OCI-M2 (cell line): ENCODE data around the gene ESYT2.

Experiments used
- DNase-seq: peaks from one replicate; lab custom pipeline; 2025; ENCODE audit not compliant: unreplicated experiment; lab: John Stamatoyannopoulos, UW

The ESYT2 gene

DNA sequence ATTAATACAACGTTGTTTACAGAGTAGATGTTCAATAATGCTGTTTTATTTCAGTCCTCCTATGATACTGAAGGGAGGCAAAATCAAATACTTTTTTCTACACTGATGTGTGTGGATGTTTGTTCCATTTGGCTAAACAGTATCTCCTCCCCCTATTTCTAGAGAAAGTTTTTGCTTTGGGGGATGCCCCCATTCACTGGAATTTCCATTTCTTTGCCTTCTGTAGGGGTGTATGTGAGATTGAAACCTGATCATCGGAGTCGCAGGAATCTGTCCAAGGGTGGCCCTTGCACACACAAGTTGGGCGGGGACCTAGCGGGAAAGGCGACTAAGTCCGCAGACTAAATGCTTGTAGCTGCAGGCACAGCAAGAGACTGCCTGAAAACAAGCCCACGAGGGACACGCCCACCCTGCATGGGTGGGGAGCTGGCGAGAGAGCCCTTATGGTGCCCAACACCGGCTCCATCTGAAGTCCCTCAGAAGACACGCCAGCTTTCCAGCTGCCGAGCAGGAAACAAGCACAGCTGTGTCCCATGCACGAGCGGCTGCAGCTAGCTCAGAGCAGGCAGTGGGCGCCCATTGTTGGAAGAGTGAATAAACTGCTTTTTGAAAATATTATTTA, 58.0 kb downstream of the ESYT2 start:
- DNase-seq: no peak

- DNase-seq: no peak
Measured at GRCh38 chr7:158767707-158768106, 61.6 kb downstream of the ESYT2 start.

DNA sequence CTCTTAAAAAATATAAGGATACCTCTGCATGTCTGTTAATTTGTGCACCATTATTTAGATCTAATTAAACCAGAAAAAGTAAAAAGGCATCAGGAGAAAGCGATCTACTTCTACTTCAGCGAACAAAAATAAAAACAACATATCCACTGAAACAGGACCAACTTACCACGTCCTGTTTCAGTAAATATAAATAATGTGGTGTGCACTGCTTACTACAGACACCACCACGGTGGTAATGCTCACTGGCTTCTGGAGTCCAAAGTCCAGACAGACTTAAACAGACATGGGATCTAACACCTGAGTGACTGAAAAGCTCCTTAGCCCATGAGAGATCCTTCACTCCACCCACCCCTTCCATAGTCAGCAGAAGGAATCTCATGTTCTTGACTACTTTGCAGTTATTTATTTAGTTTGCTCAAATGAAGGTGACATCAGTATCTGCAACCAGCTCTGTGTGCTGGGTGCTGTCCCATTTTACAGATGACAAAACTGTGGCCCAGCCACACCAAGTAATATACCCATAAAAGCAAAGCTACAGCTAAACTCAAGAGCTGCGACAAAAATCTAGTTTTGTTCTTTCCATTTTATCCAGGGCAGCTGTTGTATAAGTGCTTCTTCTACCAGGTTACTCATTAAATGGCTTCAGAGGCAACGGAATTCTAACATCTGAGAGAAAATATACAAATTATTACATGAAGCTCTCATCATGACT, 62.6 kb downstream of the ESYT2 start:
- DNase-seq: no peak

DNA sequence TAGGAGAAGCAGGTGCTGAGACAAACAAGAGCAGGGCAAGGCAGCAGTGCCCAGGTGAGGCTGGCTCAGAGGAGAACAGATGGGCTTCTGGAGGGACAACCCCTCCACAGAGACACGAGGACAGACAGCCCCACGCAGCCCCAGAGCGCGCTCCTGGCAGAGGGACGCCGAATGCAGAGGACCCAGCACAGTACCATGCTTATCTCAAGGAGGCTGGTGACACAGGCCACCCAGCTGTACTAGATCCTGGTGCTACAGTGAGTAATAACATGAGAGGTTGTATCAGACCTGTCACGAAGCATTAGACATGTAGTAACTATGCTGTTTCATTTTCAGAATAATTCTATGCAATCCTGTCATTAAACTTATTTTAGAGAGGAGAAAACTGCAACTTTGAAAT, 64.3 kb downstream of the ESYT2 start:
- no peak for DNase-seq

DNA sequence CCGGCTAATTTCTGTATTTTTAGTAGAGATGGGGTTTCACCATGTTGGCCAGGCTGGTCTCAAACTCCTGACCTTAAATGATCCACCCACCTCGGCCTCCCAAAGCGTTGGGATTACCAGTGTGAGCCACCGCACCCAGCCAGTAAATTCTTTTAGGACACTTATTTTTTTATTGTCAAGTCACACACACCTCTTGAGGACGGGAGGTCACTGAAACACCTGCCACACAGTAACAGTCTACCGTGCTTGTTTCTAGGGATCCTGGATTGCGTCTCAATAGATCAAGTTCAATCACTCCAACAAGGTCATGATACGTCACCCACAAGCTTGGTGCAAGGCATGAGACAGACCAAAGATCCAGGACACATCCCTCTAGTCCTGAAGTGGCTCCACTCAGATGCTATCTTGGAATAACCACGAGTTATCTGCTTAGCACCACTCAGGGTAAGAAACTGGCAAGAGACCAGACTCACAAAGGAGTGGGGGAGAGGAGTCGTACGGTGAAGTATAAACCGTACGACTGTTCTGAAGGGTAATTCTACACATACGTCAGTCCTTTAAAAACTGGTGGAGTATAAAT, 65.8 kb downstream of the ESYT2 start:
- no peak for DNase-seq

DNA sequence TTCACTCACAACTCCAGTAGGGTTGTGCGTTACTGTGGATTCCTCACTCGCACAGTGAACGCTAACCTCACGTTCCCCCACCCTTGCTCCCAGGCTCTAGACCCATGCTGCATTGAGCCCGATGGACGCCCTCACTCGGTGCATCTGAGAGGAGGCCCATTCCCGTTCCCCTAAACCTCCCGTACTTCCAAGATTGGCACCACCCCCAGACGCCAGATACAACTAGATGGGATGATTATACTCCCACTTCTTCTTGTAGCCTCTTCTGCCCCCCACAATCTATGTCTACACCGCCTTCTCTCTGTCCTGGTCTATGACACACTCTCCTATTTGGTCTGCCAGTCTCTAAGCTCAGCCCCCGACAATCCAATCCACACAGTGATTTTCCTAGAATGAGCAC, 67.4 kb downstream of the ESYT2 start:
- no peak for DNase-seq

DNA sequence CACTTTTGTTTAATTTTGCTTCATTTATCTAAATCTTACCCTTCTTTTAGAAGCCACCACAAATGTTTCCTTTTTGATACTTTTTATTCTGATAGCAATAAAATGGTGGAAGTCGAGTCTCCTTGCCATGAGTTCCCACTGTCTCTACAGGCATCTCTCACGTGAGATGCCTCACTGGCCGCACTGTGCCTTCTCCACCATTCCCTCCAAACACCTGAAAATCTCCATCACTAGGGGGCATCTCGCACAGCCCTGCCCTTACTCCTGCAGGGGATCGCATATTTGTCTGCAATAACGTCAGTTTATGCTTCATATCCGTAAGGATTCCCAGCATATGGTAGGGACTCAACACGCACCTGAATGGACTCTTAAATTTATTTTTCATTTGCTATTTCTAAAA, 68.4 kb downstream of the ESYT2 start:
- no peak for DNase-seq

DNA sequence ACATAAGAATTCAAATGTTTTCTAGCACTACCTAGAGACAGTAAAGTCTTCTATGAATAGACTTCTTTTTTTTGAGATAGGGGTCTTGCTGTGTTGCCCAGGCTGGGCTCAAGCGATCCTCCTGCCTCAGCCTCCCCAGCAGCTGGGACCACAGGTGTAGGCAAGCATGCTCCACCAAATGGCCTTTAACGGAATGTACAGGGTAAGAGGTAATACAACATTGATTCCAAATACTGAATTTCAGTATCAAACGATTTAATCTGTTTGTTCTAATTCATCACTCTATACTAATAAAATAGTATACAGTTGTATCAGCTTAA, 68.9 kb downstream of the ESYT2 start:
- no peak for DNase-seq

- no peak for DNase-seq
Measured at GRCh38 chr7:158759749-158760444, 69.4 kb downstream of the ESYT2 start.

DNA sequence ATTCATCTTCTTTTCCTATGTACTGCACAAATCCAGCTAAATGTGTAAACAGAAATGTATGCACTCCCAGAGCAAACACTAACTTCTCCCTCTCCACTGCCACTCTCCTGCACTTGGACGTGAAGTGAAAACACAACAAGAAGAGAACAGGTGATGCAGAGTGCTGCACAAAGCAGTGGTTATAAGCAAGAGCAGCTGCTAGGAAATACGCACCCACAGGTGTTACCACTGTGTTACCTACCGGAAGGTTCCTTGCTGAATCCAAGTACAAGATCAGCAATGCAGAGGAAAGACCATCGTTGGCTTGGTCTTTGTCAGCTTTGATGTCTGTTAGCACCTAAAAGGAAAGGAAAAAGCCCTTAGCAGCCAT, 70.1 kb downstream of the ESYT2 start:
- DNase-seq: no peak

- DNase-seq: no peak
Measured at GRCh38 chr7:158758586-158759244, 70.6 kb downstream of the ESYT2 start.

DNA sequence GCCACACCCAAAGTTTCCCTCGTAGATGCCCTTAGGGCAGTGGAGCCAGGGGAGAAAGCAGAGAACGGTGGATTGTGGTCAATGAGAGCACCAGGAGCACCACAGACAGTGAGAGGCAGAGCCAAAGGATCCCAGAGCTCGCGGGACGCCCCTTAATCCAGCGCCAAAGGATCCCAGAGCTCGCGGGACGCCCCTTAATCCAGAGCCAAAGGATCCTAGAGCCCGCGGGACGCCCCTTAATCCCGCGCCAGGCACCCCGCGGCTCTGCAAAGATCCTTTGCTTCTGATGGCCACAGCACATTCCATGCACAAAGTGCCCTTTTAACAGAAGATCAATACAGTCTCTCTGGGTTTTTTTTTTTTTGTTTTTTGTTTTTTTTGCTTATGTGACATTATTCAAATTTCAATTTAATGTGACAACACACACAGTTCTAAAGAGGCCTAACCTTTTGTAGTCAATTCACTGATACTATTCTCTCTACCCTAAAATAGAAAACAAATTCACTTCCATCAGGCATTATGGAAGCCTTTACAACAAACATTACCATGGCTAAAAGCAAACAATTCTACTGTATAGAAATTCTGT, 71.8 kb downstream of the ESYT2 start:
- DNase-seq: no peak

DNA sequence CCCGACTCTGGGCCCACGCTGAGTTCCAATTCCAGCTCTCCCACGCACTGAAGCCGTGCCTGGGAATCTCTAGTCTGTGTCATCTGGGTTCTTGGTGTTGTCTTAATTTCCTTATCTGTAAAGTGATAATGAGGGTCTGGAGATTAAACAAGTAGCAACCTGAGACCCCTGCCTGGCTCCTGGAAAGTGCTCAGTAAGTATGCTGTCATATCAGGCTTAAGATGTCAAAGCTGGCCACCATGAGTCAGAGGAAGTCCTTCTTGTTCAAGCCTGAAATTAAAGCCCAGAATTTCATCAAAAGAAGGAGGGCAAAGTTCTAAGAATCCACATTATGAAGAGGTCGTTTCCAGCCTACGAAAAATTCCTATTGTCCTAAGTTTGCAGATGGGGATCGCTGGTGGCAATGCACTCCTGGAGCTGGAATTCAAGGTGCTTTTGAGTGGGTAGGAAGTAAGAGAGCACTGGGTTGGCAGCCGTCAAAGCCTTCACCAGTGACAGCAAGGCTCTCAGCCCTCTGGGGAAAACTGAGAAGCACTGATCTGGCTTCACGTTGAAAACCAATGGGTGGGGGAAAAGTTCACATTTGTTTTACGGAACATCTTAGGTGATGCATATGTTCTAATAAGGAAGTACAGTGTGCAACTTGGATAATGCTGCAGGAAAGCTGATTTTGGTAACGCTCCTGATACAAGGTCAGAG, 74.4 kb downstream of the ESYT2 start:
- no peak for DNase-seq

- no peak for DNase-seq
Measured at GRCh38 chr7:158753900-158754299, 75.4 kb downstream of the ESYT2 start.

DNA sequence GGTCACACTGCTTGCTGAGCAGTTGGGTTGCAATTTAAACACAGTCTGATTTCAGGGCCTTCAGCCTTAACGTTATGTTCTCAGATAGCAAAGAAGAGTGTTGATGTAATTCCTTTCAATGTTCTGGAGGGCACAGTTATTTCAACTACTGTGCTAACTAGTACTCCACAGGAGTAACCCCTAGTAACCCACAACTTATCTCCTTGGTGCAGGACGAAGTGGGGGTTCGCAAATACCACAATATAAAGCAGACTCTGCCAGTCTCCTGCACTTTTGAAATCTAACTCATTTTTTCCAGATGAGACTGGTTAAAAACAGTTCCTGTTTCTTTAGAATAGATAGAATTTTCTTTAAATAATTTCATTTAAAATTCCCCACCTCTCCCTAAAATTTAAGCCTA, 77.6 kb downstream of the ESYT2 start:
- DNase-seq: no peak

GRCh38 chr7:158751199-158751598, 78.1 kb downstream of the ESYT2 start:
- DNase-seq: no peak

DNA sequence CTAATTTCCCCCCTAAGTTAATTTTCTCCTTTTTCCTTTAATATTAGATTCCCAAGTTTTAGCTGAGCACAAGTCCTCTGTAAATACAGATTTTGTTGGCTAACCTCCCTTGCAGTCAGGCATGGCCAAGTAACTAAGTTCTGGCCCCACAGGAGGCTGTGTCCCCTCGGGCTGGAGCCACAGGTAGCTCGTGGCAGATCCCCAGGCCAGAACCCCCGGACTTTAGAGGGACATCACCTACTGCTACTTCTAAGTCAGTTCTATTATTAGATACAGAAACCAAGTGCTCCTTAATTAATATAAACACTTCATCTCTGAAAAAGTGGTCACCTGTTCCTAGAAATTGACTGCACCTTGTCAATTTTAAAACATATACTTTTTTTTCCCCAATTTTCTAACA, 78.6 kb downstream of the ESYT2 start:
- no peak for DNase-seq

DNA sequence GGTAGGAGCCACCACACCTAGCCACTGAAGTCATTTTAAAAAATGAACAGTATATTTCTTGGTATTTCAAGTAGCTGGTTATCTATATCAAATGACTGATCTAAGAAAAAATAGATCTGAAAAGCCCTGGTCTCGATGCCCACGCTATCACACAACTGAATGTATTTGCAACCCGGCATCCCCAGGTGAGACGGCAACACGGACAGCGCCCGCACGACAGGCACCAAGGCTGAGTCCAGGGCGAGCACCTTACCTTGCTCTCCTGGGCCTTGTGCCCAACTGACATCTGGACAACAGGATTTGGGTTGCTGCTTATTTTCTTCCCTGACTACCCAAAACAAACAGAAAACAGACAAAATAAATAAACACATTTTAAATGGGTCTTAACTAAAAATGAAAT, 79.9 kb downstream of the ESYT2 start:
- DNase-seq: no peak

GRCh38 chr7:158748335-158748734, 81.0 kb downstream of the ESYT2 start:
- DNase-seq: no peak

DNA sequence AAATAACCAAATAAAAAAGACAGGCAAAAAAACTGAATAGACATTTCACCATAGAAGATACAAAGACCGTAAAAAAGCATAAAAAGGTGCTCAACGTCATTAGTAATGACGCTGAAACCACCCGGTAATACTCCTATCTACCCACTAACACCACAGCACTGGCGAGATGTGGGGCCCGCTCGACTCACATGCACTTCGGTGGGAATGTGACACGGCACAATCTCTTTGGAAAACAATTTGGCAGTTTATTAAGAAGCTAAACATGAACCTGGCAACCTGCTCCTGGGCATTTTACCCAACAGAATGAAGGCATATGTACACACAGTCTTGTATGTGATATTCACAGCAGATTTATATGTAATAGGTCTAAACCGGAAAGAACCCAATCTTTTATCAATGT, 81.9 kb downstream of the ESYT2 start:
- no peak for DNase-seq

DNA sequence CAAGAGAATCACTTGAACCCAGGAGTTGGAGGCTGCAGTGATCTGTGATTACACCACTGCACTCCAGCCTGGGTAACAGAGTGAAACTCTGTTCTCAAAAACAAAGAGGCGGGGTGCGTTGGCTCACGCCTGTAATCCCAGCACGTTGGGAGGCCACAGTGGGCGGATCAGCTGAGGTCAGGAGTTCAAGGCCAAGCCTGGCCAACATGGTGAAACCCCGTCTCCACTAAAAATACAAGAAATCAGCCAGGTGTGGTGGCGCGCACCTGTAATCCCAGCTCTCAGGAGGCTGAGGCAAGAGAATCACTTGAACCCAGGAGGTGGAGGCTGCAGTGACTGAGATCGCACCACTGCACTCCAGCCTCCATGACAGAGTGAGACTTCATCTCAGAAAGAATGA, 82.4 kb downstream of the ESYT2 start:
- DNase-seq: no peak
